DMS153 treated with DMSO at 0.1 percent for 48 hours (cell line): ENCODE data around the gene RPS5.
"Not testable (repeated sequence)": the region's sequence is repeated elsewhere in the genome, so short reads cannot be mapped to it uniquely, and the experiment has no call there.

Source experiments
- DNase-seq: peaks from one replicate; lab custom pipeline; 2025; ENCODE audit not compliant: unreplicated experiment; lab: John Stamatoyannopoulos, UW

Gene RPS5

GRCh38 chr19:58356766-58357480, 30.1 kb upstream of the RPS5 start:
- no peak for DNase-seq

DNA sequence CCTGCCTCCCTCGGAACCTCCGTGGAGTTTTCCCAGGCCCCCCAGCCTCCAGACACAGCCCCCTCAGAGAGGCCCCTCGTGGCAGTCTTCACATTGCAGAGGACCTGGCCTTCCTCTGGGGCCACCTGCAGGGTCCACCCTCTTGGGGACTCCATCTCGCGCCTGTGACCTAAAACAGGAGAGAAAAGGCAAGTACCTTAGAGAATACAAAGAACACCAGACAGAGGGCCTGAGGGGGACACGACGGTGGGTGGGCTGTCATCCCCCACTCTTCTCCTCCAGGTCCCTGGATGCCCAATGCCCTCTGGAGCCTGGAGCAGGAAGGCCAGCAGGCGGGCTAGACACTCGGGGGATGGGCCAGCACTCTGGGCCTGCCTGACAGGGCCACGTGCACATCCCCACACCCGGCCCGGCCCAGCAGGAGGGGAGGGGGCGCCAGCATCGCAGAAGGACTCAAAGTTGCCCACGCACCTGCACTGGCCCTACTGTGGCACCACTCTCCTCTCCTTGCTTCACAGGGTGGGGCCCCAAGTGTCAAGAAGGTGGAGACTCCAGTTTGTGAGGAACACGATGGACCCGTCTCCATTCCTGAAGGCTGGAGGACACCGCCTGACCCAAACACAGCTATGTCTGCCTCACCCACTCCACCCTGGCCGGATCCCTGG, 29.5 kb upstream of the RPS5 start:
- no peak for DNase-seq

DNA sequence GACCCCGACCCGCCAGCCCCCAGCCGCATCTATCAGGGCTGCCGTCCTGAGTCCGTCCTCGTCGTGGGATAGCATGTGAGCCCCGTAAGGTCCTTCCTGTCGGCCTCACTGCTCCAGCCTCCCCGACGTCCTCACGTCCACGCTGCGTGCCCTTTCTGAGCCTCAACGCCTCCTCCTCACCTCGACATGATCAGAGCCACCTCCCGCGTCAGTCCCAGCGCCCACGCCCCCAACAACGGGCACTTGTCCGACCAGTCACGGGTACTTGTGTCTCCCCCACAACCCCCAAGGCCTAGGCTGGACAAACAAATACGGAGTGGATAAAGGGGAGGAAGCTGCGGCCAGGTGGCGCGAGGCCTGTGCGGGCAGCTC, 25.2 kb upstream of the RPS5 start:
- DNase-seq = no peak

- DNase-seq = peak; percentile 87
Observed at GRCh38 chr19:58362272-58362994, 24.6 kb upstream of the RPS5 start, which contains the start of gene ZNF497. ZNF497 (minus strand) TSS chr19:58362751; CDS start chr19:58357635, 5,116 bp downstream.

DNA sequence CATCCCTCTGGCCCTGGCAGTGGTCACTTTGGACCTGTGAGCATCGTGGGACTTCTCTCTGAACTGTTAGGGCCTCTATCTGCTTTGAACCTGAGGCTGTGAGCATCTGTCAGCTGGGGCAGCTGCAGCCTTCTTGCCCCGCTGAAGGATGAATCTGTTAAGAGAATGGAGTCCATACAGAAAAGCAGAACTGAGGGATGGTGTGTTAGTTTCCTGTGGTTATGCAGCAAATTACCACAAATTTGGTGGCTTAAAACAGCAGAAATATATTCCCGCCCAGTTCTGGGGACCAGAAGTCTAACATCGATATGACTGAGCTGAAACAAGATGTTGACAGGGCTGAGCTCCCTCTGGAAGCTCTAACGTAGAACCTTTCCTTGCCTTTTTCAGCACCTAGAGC, 22.9 kb upstream of the RPS5 start:
- no peak for DNase-seq

DNA sequence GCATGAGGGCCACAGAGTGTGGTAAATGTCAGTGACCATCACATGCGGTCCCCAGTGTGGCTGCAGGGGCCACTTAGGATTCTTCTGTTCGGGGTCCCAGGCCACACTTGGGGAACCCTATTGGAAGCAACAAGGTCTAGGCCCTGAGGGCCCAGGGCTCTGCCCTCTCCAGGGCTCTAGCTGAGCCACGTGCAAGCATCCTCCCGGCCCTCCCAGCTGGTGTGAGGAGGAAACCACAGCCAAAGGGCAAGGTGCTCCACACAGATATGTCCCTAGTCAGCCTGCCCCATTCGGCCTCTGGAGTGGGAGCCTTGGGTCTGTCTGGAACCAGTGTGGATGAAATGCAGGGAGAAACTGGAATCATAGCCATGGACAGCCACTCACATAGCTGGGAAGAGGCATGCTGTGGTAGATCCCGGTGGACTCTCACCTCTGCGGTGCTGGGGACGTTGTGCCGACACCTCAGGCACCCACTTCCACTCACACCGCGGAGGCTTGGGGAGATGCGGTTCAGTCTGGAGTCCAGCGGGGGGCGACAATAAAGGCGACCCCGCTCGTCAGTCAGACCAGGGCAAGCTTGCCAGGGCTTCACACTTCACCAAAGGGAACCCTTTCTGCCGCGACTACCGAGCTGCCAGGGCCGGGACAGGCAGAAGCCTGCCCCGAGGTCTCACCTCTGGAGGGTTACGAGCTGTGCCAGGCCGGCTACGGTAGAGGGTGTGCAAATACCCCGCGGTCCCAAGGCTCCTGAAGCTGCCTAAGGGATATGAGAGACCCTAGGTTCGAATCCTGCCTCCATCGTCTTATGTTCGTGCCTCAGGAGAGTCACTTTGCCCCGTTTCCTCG, 20.3 kb upstream of the RPS5 start:
- DNase-seq = no peak

GRCh38 chr19:58367698-58368454, 19.2 kb upstream of the RPS5 start:
- DNase-seq = no peak

DNA sequence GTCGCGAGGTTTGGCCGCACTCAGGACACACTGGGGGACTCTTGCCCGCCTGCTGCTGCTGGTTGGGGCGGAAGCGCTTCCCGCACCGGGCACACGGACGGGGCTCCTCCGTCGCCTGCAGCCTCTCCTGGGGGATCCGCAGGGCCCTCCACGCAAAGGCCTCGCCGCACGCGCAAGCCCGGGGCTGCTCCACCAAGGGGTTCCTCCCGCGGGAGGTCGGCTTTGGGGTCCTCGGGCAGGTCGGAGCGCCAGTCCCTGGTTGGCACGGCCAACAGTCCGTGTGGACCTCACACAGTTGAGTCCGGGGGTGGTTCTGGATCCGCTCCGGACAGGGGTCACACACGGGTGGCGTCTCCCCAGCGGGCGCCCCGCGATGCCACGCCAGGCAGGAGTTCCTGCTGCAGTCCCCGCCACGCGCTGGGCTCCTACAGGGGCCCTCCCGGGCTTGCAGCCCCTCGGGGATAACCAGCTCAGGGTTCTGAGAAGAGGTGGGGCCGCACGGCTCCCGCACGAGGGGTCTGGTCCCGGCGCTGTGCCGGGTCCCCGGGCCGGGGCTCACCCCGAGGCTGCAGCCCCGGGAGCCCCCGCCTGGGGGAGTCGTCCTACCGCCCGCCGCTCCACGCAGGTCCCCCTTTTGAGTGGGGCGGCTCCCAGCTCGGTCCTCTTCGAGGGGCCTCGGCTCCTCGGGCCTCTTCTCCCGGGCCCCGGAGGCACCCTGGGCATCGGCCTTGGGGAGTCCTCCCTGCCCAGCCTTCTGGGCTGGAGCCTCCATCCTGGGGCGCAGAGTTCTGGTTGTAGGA, 18.3 kb upstream of the RPS5 start:
- DNase-seq = no peak

DNA sequence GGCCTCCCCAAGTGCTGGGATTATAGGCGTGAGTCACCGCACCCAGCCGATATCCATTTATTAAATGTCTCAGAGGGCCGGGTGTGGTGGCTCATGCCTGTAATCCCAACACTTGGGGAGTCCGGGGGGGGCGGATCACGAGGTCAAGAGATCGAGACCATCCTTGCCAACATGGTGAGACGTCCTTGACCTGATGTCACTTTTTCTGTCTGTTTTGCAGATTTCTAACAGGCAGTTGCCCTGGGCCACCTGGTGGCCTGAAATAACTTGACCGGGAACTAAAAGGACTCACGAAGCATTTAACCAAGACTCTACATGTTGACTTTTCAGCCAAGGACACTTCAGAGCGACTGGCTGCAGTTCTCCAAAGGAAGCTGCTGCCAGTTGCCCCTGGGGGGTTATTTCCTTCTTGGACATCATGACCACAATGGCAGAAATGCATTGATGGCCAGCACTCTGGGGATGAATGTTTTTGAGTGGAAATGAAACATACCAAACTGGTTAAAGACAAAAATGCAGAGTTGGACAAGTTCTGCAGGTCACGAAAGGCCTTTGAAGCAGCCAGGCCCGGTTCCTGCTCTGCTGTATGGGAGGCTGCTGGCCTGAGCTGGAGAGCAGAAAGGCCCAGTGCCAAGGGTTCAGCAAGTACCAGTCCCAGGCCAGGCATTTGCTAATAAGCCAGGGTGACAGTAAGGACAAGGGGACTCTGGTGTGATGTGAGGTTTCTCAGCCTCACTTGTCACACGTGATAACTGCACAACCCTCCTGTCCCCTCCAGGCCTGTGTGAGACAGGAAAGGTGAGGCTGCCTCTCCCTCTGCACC, 14.5 kb upstream of the RPS5 start:
- no peak for DNase-seq

DNA sequence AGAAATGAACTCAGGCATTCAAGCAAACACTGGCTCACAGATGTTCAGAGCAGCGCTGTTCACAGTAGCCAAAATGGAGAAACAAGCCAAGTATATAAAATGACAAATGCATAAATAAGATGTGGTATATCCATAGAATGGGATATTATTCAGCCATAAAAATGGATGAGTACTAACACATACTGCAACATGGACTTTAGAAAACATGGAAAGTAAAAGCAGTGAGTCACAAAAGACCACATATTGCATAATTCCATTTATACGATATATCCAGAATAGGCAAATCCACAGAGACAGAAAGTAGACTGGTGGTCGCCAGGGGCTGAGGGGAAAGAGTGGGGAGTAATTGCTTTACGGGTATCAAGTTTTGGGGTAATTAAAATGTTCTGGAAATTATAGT, 12.9 kb upstream of the RPS5 start:
- no peak for DNase-seq

DNA sequence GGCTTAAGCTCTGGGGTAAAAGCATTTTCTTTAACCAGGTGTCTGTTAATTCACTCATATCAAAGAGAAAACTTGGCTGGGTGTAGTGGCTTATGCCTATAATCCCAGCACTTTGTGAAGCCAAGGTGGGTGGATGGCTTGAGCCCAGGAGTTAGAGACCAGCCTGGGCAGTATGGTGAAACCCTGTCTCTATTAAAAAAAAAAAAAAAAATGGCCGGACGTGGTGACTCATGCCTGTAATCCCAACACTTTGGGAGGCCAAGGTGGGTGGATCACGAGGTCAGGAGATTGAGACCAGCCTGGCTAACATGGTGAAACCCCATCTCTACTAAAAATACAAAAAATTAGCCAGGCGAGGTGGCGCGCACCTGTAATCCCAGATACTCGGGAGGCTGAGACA, 10.3 kb upstream of the RPS5 start:
- not testable (repeated sequence) for DNase-seq

- no peak for DNase-seq
Observed at GRCh38 chr19:58379246-58379645, 7.8 kb upstream of the RPS5 start.

- DNase-seq = no peak
Observed at GRCh38 chr19:58380037-58380661, 6.9 kb upstream of the RPS5 start.

- peak; percentile 97 for DNase-seq
Observed at GRCh38 chr19:58380662-58381459, 6.2 kb upstream of the RPS5 start, which contains the start of gene ZNF837. ZNF837 (minus strand) TSS chr19:58381030; CDS start chr19:58369332, 11,698 bp downstream.

DNA sequence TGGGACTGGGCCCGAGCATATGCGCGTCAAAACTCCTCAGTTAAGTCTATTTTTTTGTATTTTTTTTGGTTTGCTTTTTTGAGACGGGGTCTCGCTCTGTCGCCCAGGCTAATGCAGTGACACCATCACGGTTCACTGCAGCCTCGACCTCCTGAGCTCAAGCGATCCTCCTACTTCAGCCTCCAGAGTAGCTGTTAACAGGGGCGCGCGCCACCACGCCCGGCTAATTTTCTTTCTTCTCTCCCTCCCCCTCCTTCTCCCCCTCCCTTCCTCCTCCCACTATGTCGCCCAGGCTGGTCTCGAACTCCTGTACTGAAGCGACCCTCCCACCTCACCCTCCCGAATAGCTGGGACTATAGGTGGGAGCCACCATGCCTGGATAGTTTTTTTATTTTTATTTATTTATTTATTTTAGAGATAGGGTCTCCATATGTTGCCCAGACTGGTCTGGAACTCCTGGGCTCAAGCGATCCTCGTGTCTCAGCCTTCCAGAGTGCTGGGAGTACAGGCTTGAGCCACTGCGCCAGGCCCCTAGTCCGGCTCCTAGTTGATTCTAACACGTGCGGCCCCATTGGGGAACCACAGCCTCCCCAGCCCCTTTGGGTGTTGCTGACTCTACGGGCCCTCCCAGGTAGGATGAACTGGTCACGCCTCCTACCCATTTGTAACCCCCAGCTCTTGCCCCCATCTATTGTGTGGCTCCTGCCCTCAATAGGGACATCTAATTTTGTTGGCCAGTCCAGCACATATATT, 5.4 kb upstream of the RPS5 start:
- no peak for DNase-seq

DNA sequence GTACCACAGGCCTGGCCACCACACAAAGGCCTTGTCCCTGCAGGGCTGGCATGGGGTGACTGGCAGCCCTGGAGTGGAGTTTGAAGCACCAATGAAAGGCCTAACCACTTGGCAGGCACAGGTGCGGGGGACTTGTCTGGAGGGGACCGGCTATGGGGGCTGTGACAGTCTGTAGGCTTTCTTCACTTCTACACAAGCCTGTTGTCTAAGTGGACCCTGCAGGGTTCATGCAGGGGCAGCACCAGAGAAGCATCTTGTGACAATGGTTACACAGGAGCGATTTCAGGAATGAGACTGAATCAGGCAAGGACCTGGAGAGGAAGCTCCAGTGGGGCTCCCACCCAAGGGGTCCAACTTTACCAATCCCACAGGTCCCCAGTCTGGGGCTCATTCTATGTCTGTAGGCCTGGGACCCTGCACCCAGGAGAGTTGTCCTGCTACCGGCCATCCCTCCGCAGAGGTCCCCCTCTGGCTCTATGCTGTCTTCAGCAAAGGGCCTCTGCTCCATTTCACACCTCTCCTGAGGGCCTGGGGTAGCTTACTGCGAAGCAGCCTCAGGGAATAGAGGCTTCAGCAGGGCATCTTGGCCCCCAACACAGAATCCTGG, 4.0 kb upstream of the RPS5 start:
- no peak for DNase-seq
